Measurements from ENCODE around the gene CDK10.

DNA sequence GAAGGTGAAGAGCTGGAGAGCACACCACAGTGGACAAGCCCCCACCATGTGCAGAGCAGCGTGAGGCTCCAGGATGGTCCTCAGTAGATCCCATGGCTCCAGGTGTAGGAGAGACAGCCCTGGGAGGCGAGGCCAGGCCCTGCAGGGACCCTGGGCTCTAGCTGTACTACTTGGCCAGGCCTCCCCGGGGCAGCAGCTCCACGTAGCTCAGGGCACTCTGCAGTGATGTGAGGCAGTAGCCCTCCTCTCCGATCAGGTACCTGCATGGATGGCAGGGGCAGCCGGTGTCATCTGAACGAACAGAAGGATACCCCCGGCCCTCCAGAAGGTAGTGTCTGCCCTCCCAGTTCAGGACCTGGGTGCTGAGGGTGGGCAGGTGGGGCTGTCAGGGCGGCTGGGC is 21.2 kb downstream of the CDK10 start:
- TF ChIP-seq POLR2A (IDR thresholded peaks at IDR 0.05) (no peak), POLR2AphosphoS5 (IDR thresholded peaks at IDR 0.05; ENCODE audit: insufficient read depth in 1 of 2, low read depth in 1 of 2) (no peak)
- TF ChIP-seq, protein P1, sequence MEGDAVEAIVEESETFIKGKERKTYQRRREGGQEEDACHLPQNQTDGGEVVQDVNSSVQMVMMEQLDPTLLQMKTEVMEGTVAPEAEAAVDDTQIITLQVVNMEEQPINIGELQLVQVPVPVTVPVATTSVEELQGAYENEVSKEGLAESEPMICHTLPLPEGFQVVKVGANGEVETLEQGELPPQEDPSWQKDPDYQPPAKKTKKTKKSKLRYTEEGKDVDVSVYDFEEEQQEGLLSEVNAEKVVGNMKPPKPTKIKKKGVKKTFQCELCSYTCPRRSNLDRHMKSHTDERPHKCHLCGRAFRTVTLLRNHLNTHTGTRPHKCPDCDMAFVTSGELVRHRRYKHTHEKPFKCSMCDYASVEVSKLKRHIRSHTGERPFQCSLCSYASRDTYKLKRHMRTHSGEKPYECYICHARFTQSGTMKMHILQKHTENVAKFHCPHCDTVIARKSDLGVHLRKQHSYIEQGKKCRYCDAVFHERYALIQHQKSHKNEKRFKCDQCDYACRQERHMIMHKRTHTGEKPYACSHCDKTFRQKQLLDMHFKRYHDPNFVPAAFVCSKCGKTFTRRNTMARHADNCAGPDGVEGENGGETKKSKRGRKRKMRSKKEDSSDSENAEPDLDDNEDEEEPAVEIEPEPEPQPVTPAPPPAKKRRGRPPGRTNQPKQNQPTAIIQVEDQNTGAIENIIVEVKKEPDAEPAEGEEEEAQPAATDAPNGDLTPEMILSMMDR (IDR thresholded peaks at IDR 0.05): no peak
